HG02571 (cell line): ENCODE measurements around the gene CNP.

Experiments used
- ATAC-seq: cut with Tn5 transposase; IDR thresholded peaks from one replicate; pipeline ENCODE4 v1.9.1; 2021; ENCODE audit warnings: mild to moderate bottlenecking, moderate library complexity; ENCODE audit not compliant: unreplicated experiment

The CNP gene

GRCh38 chr17:41971721-41972523, 5.3 kb downstream of the CNP start:
- no peak for ATAC-seq

GRCh38 chr17:41972571-41973407, 6.2 kb downstream of the CNP start:
- no peak for ATAC-seq

GRCh38 chr17:41973408-41973811, 6.8 kb downstream of the CNP start:
- no peak for ATAC-seq

GRCh38 chr17:41974031-41974430, 7.4 kb downstream of the CNP start:
- no peak for ATAC-seq

- no peak for ATAC-seq
Measured at GRCh38 chr17:41974658-41975057, 8.1 kb downstream of the CNP start.

GRCh38 chr17:41975099-41976083, 8.8 kb downstream of the CNP start:
- no peak for ATAC-seq

- ATAC-seq, result no peak
Measured at GRCh38 chr17:41976142-41976768, 9.7 kb downstream of the CNP start.

- no peak for ATAC-seq
Measured at GRCh38 chr17:41977991-41978390, 11.4 kb downstream of the CNP start.

- no peak for ATAC-seq
Measured at GRCh38 chr17:41982026-41982760, 15.6 kb downstream of the CNP start.

- ATAC-seq, result no peak
Measured at GRCh38 chr17:41984454-41984853, 17.9 kb downstream of the CNP start.

- no peak for ATAC-seq
Measured at GRCh38 chr17:41985919-41986318, 19.3 kb downstream of the CNP start.

- no peak for ATAC-seq
Measured at GRCh38 chr17:41986634-41987033, 20.0 kb downstream of the CNP start.

- ATAC-seq, result no peak
Measured at GRCh38 chr17:41987642-41988041, 21.0 kb downstream of the CNP start.

- no peak for ATAC-seq
Measured at GRCh38 chr17:41988418-41988817, 21.8 kb downstream of the CNP start.

GRCh38 chr17:41989702-41990419, 23.3 kb downstream of the CNP start:
- no peak for ATAC-seq

- no peak for ATAC-seq
Measured at GRCh38 chr17:41992576-41992975, 26.0 kb downstream of the CNP start.

- ATAC-seq, result no peak
Measured at GRCh38 chr17:41996855-41997164, 30.2 kb downstream of the CNP start.

- ATAC-seq, result no peak
Measured at GRCh38 chr17:41998497-41998896, 31.9 kb downstream of the CNP start.

GRCh38 chr17:42000413-42001133, 34.0 kb downstream of the CNP start:
- no peak for ATAC-seq
